GM12873 (cell line): ENCODE results near the gene SIRT7.

Experiments
- TF ChIP-seq, protein P1 (sequence below): IDR thresholded peaks from 2 replicates; pipeline ENCODE4 v1.5.1; 2012; ENCODE audit warnings: low read depth, mild to moderate bottlenecking, moderate library complexity, low read length, control low read depth; ENCODE audit not compliant: insufficient read depth; ENCODE audit errors: missing control alignments

The SIRT7 gene

DNA sequence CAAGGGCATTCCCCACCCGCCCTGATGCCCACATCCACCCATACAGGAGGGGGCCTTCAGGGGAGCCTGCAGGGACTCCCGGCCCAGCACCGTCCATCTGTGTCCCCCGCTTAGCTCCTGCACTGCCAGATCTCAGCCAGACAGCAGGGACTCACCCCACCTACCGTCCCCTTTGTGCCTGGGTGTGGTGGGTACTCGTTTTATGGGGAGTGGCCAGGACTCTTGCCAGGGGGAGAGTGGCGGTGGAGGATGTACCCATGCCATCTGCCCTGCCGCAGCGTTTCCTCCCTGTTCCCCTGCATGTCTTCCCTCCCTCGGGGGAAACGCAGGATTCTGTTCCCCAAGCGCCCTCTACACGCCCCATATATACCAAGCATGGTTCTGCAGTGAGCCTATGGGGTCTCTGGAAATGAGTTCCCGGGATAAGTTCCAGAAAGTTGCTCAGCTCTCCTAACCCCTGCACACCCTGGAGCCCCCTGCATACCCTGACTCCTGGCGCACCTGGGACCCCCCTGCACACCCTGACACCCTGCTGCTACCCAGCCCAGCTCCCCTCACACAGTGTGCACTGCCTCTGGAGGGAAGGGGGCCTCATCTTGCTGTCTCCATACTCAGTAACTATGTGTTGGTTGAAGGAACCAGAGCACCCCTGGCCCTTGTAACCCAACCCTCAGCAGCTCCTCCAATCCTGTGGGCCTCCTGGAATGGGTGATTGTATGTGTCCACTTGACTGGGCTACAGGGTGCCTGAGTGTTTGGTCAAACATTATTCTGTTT lies 13.8 kb upstream of the SIRT7 start:
- TF ChIP-seq, protein P1, sequence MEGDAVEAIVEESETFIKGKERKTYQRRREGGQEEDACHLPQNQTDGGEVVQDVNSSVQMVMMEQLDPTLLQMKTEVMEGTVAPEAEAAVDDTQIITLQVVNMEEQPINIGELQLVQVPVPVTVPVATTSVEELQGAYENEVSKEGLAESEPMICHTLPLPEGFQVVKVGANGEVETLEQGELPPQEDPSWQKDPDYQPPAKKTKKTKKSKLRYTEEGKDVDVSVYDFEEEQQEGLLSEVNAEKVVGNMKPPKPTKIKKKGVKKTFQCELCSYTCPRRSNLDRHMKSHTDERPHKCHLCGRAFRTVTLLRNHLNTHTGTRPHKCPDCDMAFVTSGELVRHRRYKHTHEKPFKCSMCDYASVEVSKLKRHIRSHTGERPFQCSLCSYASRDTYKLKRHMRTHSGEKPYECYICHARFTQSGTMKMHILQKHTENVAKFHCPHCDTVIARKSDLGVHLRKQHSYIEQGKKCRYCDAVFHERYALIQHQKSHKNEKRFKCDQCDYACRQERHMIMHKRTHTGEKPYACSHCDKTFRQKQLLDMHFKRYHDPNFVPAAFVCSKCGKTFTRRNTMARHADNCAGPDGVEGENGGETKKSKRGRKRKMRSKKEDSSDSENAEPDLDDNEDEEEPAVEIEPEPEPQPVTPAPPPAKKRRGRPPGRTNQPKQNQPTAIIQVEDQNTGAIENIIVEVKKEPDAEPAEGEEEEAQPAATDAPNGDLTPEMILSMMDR: no peak

DNA sequence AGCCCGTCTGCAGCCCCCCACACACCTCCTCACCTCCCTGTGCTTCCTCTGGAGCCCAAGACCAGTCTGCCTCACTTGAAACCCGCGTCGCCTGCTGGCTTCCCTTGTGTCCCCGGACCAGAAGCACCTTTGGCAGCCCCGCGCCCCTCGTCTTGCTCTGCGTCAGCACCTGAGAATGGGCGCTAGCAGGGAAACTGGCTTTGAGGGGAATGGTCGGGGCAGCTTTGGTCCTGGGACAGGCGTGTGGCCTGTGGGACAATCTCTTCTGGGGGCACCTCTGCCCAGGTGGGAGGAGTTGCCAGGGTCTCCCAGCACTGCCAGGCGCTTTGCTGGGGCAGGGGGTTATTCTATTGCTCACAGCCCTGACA lies 13.2 kb upstream of the SIRT7 start:
- TF ChIP-seq, protein P1: no peak

GRCh38 chr17:81930142-81931125 lies 12.5 kb upstream of the SIRT7 start:
- TF ChIP-seq, protein P1: no peak

- TF ChIP-seq, protein P1: no peak
Observed at GRCh38 chr17:81929253-81930141, 11.5 kb upstream of the SIRT7 start.

- TF ChIP-seq, protein P1: no peak
Observed at GRCh38 chr17:81928544-81929252, 10.7 kb upstream of the SIRT7 start.

GRCh38 chr17:81927653-81928543 lies 9.9 kb upstream of the SIRT7 start, which contains the start of gene MAFG:
MAFG (minus strand) TSS chr17:81927735; CDS start chr17:81923185, 4,550 bp downstream.
- TF ChIP-seq, protein P1: peak; percentile 42
